Activated naive CD8-positive, alpha-beta T cell treated with anti-CD3 and anti-CD28 coated beads, Interleukin-2, amount 10 ng/mL, durations not matched to agents 7 days and 5 days (primary cell): ENCODE measurements around the gene KRTAP12-1. TPM values are rescaled to one million over a fixed set of nuclear protein-coding genes. Genes with fewer than 3 reads are reported as not detected.
A peak's percentile ranks its signal among the peaks of the same experiment; 100 is the strongest.

Source experiments
- ATAC-seq: fragments of 150-1000 bp; cut with Tn5 transposase; one replicate; pipeline ENCODE4 v1.10.0; 2021; ENCODE audit warnings: low read depth, moderate library complexity
- POLR2A ChIA-PET: fragments of 350-600 bp; sonication (Branson Sonifier 250); formaldehyde crosslinking; loops from one replicate; lab custom pipeline; 2021; ENCODE audit warnings: antibody characterized with exemption; lab: Charles Lee
- DNase-seq: peaks from one replicate; pipeline ENCODE4 v3.0.0; 2021
- H3K27ac Mint-ChIP-seq: one replicate; pipeline ENCODE4 v1.8.0; 2022; ENCODE audit warnings: mild to moderate bottlenecking, mixed read lengths
- H3K27me3 Mint-ChIP-seq: one replicate; pipeline ENCODE4 v1.8.0; 2022; ENCODE audit warnings: mild to moderate bottlenecking, moderate library complexity, mixed read lengths
- H3K36me3 Mint-ChIP-seq: one replicate; pipeline ENCODE4 v1.8.0; 2021; ENCODE audit warnings: mild to moderate bottlenecking, mixed read lengths
- H3K4me1 Mint-ChIP-seq: one replicate; pipeline ENCODE4 v1.8.0; 2021; ENCODE audit warnings: mixed read lengths
- H3K4me3 Mint-ChIP-seq: one replicate; pipeline ENCODE4 v1.8.0; 2022; ENCODE audit warnings: mild to moderate bottlenecking, moderate library complexity, mixed read lengths
- H3K9me3 Mint-ChIP-seq: one replicate; pipeline ENCODE4 v1.8.0; 2021; ENCODE audit warnings: mixed read lengths
- total RNA-seq, 2 experiments: library from RNA; stranded (reverse); gene quantifications; one replicate each; pipeline ENCODE4 v1.2.3, GENCODE V29; 2021

KRTAP12-1 gene
- total RNA-seq, 2 experiments from 2014 or later: not detected

DNA sequence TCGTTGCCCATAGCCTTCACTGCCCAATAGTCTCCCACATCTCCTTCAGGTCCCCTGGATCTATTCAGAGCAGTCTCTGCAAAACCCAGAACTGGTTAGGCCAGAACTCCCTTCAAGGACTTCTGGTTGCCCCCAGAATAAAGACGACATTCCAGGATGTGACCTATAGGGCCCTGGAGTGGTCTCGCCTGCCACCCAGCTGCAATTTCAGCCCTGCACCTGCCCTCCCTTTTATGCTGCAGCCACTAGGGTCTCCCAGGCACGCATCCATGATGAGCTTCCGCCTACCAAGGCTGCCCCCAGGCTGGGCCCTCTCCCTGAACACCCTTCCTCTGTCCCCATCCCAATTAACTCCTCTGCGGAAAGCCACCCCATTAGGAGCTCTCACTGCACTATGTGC lies 36.6 kb upstream of the KRTAP12-1 start:
- no peaks in the 10 kb centered on the region for H3K9me3 Mint-ChIP-seq
- H3K4me1 Mint-ChIP-seq: peaks cover 15% of the 10 kb centered on the region
- no peak overlapping the region for H3K27ac Mint-ChIP-seq
- ATAC-seq: no peak
- no peak overlapping the region for H3K4me3 Mint-ChIP-seq
- POLR2A ChIA-PET: no interaction called here
- no peak for DNase-seq
- no peaks in the 10 kb centered on the region for H3K36me3 Mint-ChIP-seq
- H3K27me3 Mint-ChIP-seq: peaks cover 82% of the 10 kb centered on the region

DNA sequence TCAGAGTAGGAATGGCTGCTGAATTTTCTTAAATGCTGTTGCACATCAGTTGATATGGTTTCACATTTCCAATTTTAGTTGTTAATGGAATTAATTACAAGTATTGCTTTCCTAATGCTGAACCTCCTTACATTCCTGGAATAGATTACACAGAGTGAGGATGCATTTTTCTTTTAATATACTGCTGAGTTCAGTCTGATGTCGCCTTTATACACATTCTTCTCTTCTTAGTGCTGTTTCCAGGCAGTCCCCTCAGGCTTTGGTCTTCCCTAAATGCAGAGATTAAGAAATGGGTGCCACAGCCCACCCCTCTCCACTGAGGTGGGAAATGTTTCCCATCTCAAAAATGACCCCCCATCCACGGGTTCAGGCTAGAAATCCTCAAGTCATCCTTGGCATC lies 36.1 kb upstream of the KRTAP12-1 start:
- Mint-ChIP-seq H3K4me3 (no peak overlapping the region), H3K36me3 (no peaks in the 10 kb centered on the region), H3K4me1 (peaks cover 13% of the 10 kb centered on the region), H3K27me3 (peaks cover 84% of the 10 kb centered on the region), H3K9me3 (no peaks in the 10 kb centered on the region), H3K27ac (no peak overlapping the region)
- POLR2A ChIA-PET: no interaction called here
- DNase-seq: no peak
- no peak for ATAC-seq

DNA sequence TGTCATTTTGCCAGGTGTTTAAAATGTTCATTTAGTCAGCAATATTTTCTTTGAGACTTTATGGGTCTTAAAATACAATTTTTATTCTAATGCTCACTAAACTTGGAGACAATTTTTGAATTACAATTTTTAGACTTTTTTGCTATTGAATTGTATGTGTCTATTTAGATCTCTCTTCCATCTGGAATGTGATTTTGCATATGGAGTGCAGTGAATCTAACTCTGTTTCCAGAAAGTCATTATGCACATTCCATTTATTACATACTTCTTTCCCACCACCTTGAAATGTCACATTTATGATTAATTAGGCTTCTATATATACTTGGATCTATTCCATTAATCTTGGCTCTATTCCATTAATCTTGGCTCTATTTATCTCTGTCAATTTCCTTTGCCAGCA lies 35.0 kb upstream of the KRTAP12-1 start:
- DNase-seq (no peak), ATAC-seq (no peak)
- H3K4me1 Mint-ChIP-seq: peaks cover 8% of the 10 kb centered on the region
- no peak overlapping the region for H3K4me3 Mint-ChIP-seq
- no peaks in the 10 kb centered on the region for H3K9me3 Mint-ChIP-seq
- H3K27ac Mint-ChIP-seq: no peak overlapping the region
- no peaks in the 10 kb centered on the region for H3K36me3 Mint-ChIP-seq
- H3K27me3 Mint-ChIP-seq: peaks cover 82% of the 10 kb centered on the region
- POLR2A ChIA-PET: no interaction called here

DNA sequence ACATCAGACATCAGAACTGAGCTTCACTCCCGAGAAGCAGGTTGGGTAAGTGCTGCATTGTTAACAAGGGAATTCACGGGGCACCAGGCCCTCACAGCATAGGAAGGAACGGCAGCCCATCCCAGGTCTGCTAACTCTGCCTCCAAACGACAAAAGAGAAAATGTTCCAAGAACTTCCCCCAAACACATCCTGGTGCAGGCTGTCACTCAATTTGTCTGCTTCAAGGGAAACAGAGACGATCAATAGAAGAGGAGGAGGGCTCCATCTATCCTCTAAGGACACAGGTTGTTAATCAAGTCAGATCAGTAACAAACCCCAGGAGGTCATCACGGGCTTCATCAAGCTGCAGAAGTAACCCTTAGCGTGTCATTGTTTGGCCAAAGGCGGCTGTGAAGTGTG lies 32.9 kb upstream of the KRTAP12-1 start:
- H3K36me3 Mint-ChIP-seq: no peaks in the 10 kb centered on the region
- DNase-seq (no peak), ATAC-seq (no peak)
- H3K4me1 Mint-ChIP-seq: peaks cover 9% of the 10 kb centered on the region
- no peak overlapping the region for H3K27ac Mint-ChIP-seq
- POLR2A ChIA-PET: no interaction called here
- no peaks in the 10 kb centered on the region for H3K9me3 Mint-ChIP-seq
- peaks cover 81% of the 10 kb centered on the region for H3K27me3 Mint-ChIP-seq
- H3K4me3 Mint-ChIP-seq: no peak overlapping the region

DNA sequence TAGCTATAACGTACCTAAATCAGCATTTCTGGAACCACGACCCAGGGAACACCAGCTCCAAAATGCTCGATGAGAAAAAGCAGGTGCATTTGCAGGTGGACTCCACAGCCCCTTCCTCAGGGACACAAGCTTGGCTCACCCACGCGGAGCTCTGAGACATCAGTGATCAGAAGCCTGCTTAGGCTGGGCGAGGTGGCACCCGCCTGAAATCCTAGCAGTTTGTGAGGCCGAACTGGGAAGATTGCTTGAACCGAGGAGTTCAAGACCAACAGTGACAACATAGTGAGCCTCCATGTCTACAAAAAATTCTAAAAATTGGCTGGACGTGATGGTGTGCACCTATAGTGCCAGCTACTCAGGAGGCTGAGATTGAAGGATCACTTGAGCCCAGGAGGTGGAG lies 31.9 kb upstream of the KRTAP12-1 start:
- ATAC-seq (no peak), DNase-seq (no peak)
- Mint-ChIP-seq H3K4me1 (peaks cover 11% of the 10 kb centered on the region), H3K36me3 (no peaks in the 10 kb centered on the region), H3K27ac (no peak overlapping the region), H3K4me3 (no peak overlapping the region), H3K27me3 (peaks cover 83% of the 10 kb centered on the region), H3K9me3 (no peaks in the 10 kb centered on the region)
- POLR2A ChIA-PET: no interaction called here

DNA sequence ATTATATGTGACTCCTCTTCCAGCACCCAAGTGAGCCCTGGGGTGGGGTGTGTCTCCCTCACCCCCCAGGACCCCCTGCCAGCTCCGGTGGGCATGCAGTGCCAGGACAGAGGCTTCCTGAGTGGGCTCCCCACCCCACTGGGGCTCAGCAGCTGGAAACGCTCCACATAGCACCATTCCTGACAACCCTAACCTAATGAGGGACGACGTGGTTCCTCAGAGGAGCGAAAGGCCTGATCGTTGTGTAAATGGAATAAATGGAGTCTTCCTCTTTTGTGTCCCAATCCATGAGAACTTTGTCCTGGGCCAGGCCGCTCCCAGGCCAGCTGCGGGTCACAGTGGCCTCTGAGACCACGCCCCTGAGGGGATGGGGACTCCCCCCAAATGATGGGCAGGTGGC lies 31.2 kb upstream of the KRTAP12-1 start:
- POLR2A ChIA-PET: no interaction called here
- Mint-ChIP-seq H3K4me3 (no peak overlapping the region), H3K4me1 (peaks cover 11% of the 10 kb centered on the region), H3K27me3 (peaks cover 82% of the 10 kb centered on the region), H3K9me3 (no peaks in the 10 kb centered on the region), H3K27ac (no peak overlapping the region), H3K36me3 (no peaks in the 10 kb centered on the region)
- DNase-seq (no peak), ATAC-seq (no peak)

DNA sequence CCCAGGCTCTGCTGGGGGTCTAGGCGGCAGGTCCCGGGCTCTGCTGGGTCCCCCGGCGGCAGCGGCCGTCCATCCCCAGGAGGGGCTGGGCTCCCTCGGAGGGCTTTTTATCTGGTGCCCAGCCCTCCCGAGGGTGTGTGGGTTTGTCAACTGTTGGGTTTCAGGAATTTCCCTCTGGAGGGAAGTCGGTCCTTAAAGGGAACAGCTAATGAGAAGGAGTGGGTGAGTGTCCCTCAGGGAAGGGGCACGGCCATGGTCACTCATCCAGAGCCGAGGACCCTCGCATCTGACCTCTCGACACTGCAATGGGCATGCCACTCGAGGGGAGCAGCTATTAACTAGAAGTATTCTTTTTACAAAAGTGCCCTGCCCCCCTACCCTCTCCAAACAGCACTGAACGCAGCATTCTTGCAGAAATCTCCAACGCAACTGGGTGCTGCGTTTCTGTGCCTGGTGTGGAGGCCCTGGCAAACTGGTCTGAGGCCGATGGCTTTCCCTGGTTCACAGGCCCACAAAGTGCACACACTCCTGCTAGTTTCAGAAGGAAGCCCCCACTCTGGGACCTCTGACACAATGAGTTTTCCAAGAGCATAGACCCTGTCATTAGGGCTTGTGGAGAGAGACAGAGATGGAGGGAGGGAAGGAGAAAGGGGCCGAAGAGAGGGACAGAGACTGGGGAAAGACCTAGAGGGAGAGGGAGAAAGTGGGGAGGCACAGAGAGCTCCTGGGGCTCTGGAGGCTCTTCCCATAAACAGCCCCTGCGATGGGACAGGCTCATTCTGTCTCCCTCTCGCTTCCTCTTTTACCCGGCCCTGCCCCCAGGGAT lies 30.5 kb upstream of the KRTAP12-1 start:
- Mint-ChIP-seq H3K36me3 (no peaks in the 10 kb centered on the region), H3K27ac (no peak overlapping the region), H3K4me1 (peaks cover 11% of the 10 kb centered on the region), H3K9me3 (no peaks in the 10 kb centered on the region), H3K27me3 (peaks cover 82% of the 10 kb centered on the region), H3K4me3 (no peak overlapping the region)
- DNase-seq: no peak
- POLR2A ChIA-PET: no interaction called here
- no peak for ATAC-seq

DNA sequence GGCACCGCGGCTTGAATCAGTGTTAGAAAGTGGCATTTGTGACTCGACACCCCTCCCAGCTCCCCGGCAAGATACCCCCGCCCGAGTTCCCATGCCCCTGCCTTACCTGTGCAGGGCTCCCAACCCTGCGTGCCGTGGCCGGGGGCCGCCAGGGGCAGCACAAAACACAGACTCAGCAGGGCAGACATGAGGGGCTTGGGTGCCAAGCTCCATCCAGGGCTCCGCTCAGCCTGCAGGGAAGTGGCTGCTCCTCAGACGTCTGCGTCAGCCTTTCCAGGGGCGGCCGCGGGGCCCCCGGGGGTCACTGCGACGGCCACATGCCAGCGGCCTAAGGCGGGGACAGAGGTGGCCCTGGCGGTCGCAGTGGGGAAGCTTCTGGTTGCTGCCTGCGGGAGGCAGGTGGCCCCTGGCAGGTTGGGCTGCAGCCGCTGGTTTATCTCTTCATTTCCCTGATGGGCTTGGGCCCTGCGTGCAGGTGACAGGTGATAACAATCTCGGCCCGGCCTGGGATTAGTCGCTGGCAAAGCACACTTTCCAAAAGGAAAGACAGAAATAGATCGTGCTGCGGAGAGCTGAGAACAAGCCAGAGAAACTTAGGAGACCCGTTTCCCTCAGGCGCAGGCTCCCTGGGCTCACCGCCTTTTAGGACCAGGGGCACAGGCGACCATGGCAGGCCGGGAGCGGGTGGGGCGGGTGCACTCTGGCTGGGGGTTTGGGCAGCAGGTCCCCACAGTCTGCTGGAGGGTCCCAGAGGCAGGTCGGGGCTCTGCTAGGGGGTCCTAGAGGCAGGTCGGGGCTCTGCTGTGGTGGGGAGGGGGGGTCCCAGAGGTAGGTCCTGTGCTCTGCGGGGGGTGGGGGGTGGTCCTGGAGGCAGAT lies 29.6 kb upstream of the KRTAP12-1 start, which contains the start of gene TSPEAR:
Gene TSPEAR (minus strand): TSS at position 246 of the 876 bp plus-strand sequence. CDS start 58 bp downstream, at position 188.
- H3K27ac Mint-ChIP-seq: no peak within 1 kb of the TSS
- H3K4me1 Mint-ChIP-seq: peaks cover 11% of the 10 kb centered on the region
- DNase-seq: no peak
- H3K27me3 Mint-ChIP-seq: peaks cover 82% of the 10 kb centered on the region
- POLR2A ChIA-PET: no interaction called here
- no peaks in the 10 kb centered on the region for H3K36me3 Mint-ChIP-seq
- no peak for ATAC-seq
- no peaks in the 10 kb centered on the region for H3K9me3 Mint-ChIP-seq
- H3K4me3 Mint-ChIP-seq: peak within 1 kb of the TSS; percentile 8

DNA sequence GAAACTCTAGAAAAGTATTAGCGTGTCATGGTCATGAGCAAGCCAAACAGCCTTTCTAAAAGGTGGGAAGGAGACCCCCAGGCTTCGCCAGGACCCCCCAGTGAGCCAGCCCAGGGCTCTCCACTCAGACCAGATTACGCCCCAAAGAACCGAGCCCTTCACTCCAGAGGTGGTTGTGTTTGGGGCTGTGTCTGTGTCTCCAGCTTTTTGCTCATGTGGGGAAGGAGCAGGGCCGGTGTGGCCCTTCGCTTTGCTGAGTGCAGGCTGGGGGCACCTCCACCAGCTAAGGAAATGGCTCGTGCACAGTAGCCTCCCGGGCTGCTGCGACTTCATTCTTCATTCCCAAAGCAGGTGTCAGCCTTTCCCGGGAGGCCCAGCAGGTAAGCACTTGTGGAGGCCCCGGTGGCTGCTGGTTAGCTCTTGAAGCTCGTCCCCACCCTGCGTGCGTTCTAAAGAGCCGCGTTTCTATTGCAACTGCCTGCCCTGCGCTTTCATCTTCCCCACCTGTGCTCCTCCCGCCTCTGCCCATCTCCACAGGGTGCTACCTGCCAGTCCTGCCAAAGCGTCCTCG lies 28.9 kb upstream of the KRTAP12-1 start:
- no peak for ATAC-seq
- H3K9me3 Mint-ChIP-seq: no peaks in the 10 kb centered on the region
- H3K27ac Mint-ChIP-seq: no peak overlapping the region
- peaks cover 3% of the 10 kb centered on the region for H3K36me3 Mint-ChIP-seq
- peaks cover 88% of the 10 kb centered on the region for H3K27me3 Mint-ChIP-seq
- DNase-seq: no peak
- H3K4me1 Mint-ChIP-seq: peaks cover 11% of the 10 kb centered on the region
- POLR2A ChIA-PET: no interaction called here
- no peak overlapping the region for H3K4me3 Mint-ChIP-seq

DNA sequence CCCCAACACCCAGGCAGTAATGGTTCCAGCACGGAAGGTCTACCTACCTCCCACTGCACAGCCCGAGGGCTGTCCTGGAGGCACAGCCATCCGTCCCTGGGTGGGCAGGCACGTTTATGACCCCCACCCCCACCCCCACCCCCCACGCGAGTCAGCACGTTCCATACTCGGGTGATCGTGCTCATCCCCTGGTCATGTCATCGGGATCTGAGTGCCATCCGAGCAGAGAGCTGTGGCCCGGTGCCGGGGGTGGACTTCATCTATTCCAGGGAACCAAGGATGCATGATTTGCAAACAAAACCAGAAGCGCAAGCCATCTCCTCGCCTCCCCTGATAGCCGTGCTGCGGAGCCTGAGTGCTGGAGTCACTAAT lies 28.3 kb upstream of the KRTAP12-1 start:
- H3K9me3 Mint-ChIP-seq: no peaks in the 10 kb centered on the region
- peaks cover 87% of the 10 kb centered on the region for H3K27me3 Mint-ChIP-seq
- peaks cover 5% of the 10 kb centered on the region for H3K36me3 Mint-ChIP-seq
- no peak overlapping the region for H3K27ac Mint-ChIP-seq
- no peak for DNase-seq
- H3K4me1 Mint-ChIP-seq: peaks cover 8% of the 10 kb centered on the region
- peak overlapping the region; percentile 8 for H3K4me3 Mint-ChIP-seq
- ATAC-seq: no peak
- POLR2A ChIA-PET: no interaction called here

DNA sequence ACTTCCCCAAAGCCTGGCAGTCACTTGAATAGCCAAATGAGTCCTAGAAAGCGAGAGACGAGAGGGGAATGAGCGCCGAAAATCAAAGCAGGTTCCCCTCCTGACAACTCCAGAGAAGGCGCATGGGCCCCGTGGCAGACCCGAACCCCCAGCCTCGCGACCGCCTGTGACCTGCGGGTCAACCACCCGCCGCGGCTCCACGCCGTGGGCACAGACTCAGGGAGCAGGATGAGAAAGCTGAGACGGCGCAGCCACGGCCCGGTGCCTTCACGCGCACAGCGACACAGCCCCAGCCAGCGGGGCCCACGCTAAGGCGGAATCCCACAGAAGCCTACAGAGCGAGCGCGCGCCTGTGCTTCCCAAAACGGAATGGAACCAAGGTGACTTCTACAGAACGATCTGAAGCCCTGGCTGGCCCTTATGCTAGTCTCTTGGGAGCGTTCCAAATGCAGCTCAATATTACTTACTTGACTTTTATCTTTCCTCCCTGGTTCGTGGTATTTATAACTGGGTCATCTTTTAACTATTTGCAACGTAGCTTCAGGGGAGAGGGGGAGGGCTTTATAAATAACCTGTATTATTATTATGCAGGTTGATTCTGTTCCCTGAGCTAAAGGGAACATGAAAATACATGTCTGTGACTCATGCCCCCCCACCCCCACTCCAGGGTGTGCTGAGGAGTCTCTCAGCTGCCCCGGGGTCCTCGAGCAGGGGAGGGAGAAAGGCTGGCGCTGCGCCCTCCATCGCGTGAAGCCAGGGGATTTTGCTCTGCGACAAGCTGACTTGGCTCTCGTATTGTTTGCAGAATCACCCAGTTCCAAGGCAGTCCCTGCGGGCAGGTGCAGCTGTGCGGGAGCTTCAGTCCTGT lies 27.7 kb upstream of the KRTAP12-1 start:
- ATAC-seq (peak; percentile 36), DNase-seq (peak; percentile 44)
- POLR2A ChIA-PET: no interaction called here
- peaks cover 4% of the 10 kb centered on the region for H3K9me3 Mint-ChIP-seq
- peaks cover 5% of the 10 kb centered on the region for H3K36me3 Mint-ChIP-seq
- no peak overlapping the region for H3K27ac Mint-ChIP-seq
- H3K4me1 Mint-ChIP-seq: peaks cover 3% of the 10 kb centered on the region
- peaks cover 87% of the 10 kb centered on the region for H3K27me3 Mint-ChIP-seq
- H3K4me3 Mint-ChIP-seq: no peak overlapping the region

DNA sequence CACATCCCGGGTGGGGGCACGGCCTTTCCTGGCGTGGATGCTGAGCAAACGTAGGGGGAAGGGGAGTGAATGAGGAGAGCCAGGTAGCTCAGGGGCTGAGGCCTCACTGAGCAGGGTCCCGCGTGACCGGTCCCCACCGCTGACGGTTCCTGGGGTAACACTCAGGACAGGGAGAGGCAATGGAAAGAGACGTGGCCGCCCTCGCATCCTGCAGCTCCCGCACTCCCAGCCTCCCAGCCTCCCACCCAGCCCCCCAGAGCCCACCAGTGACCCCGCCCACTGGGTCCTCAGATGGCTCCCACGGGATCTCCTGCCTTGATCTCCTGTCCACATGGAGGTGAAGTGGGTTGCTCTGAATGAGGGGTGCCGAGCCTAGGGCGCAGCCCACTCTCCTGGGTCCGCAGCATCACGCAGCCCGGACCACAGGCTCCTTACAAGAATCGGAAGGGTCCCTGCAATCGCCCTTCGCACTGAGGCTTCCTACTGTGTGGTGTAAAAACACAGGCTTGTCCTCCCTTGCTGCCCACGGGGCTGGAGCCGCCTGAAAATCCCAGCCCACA lies 27.0 kb upstream of the KRTAP12-1 start:
- no peak overlapping the region for H3K27ac Mint-ChIP-seq

More for the DNA sequence above, 27.0 kb upstream of the KRTAP12-1 start:
- no peak for DNase-seq
- H3K4me1 Mint-ChIP-seq: peaks cover 3% of the 10 kb centered on the region
- POLR2A ChIA-PET: no interaction called here
- ATAC-seq: no peak
- H3K4me3 Mint-ChIP-seq: no peak overlapping the region
- H3K9me3 Mint-ChIP-seq: peaks cover 4% of the 10 kb centered on the region
- H3K27me3 Mint-ChIP-seq: peaks cover 87% of the 10 kb centered on the region
- H3K36me3 Mint-ChIP-seq: peaks cover 5% of the 10 kb centered on the region
